Measurements from ENCODE around the gene SLC25A43.

- TF ChIP-seq ESRRA (IDR thresholded peaks at IDR 0.05; ENCODE audit: borderline replicate concordance, low read depth) = no peak
- no peak for TF ChIP-seq NBN (IDR thresholded peaks at IDR 0.05; ENCODE audit: low read depth)
- TF ChIP-seq NRF1 (conservative IDR thresholded peaks at IDR 0.05 in 1 of 2, IDR thresholded peaks at IDR 0.05 in 1 of 2) = no peak; a peak in 1 of 4 replicates
- no peak for TF ChIP-seq CBX5 (IDR thresholded peaks at IDR 0.05; ENCODE audit: borderline replicate concordance, low read depth)
- TF ChIP-seq RUNX1 (IDR thresholded peaks at IDR 0.05; ENCODE audit: low read depth) = no peak
- TF ChIP-seq HMGXB4 (CRISPR knock-in tag; IDR thresholded peaks at IDR 0.05) = no peak
- TF ChIP-seq TEAD2 (tag; IDR thresholded peaks at IDR 0.05) = no peak
- TF ChIP-seq, protein P1, sequence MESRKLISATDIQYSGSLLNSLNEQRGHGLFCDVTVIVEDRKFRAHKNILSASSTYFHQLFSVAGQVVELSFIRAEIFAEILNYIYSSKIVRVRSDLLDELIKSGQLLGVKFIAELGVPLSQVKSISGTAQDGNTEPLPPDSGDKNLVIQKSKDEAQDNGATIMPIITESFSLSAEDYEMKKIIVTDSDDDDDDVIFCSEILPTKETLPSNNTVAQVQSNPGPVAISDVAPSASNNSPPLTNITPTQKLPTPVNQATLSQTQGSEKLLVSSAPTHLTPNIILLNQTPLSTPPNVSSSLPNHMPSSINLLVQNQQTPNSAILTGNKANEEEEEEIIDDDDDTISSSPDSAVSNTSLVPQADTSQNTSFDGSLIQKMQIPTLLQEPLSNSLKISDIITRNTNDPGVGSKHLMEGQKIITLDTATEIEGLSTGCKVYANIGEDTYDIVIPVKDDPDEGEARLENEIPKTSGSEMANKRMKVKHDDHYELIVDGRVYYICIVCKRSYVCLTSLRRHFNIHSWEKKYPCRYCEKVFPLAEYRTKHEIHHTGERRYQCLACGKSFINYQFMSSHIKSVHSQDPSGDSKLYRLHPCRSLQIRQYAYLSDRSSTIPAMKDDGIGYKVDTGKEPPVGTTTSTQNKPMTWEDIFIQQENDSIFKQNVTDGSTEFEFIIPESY (CRISPR knock-in tag; IDR thresholded peaks at IDR 0.05) = no peak
- no peak for TF ChIP-seq TCF3 (CRISPR knock-in tag; IDR thresholded peaks at IDR 0.05)
- TF ChIP-seq EP300 (IDR thresholded peaks at IDR 0.05; ENCODE audit: low read length) = no peak
- no peak for TF ChIP-seq HIVEP1 (CRISPR knock-in tag; IDR thresholded peaks at IDR 0.05)
- TF ChIP-seq RREB1 (CRISPR knock-in tag; IDR thresholded peaks at IDR 0.05) = no peak
- no peak for TF ChIP-seq TCFL5 (CRISPR knock-in tag; conservative IDR thresholded peaks at IDR 0.05)
- TF ChIP-seq MAZ (CRISPR knock-in tag; conservative IDR thresholded peaks at IDR 0.05 in 1 of 2, IDR thresholded peaks at IDR 0.05 in 1 of 2) = no peak
These were observed 11.7 kb downstream of the SLC25A43 start for GRCh38 chrX:119410854-119411253.
